K562 (cell line): ENCODE results near the gene ZBTB8A. TPM values are rescaled to one million over a fixed set of nuclear protein-coding genes. Genes with fewer than 3 reads are reported as not detected.

ENCODE experiments used
- ATAC-seq: fragments of 200-7000 bp; cut with Tn5 transposase; 3 replicates; pipeline ENCODE4 v1.9.1; 2020; ENCODE audit warnings: moderate library complexity
- BruUV-seq: library from RNA; stranded (reverse); fragments of 400-500 nt; replicated peaks from 2 replicates; lab custom pipeline; 2021; lab: Mats Ljungman, UMichigan
- CTCF ChIA-PET: fragments of 300-600 bp; formaldehyde crosslinking; extraction: SDS; loops from one replicate; lab custom pipeline; 2021; ENCODE audit warnings: low intra/inter-chr PET ratio; lab: Yijun Ruan, JAX
- POLR2A ChIA-PET: fragments of 300-600, 350-650 bp; sonication (Branson Sonifier 250); formaldehyde crosslinking; extraction: SDS; loops from one replicate; lab custom pipeline; 2021; ENCODE audit warnings: antibody characterized with exemption, inconsistent platforms; lab: Yijun Ruan, JAX
- DNase-seq, 4 experiments: peaks; one replicate each; pipeline versions ENCODE4 v3.0.0 to v3.0.0-alpha.2; 2011 to 2018; ENCODE audit warnings: low spot score in 3 of 4, mixed read lengths in 3 of 4; ENCODE audit errors: extremely low read depth in 1 of 4
- FAIRE-seq: peaks from 2 replicates; lab custom pipeline; 2011; peaks lifted over from hg19 to GRCh38; lab: Jason Lieb, UNC
- H2AFZ ChIP-seq: 2 replicates; pipeline ENCODE4 v1.6.0; 2011; ENCODE audit warnings: low read depth, low read length, control low read depth, inconsistent platforms
- H3K27ac ChIP-seq: fragments of 200-600 bp; 3 replicates; pipeline ENCODE4 v1.8.0; 2011; ENCODE audit warnings: low read depth, mild to moderate bottlenecking, control low read depth, inconsistent platforms, low read length, moderate library complexity, mixed read lengths; ENCODE audit errors: extremely low read depth
- H3K27me3 ChIP-seq, 2 experiments: fragments of 300-600 bp in 1 of 2; 2 replicates in 1 of 2; 3 replicates in 1 of 2; pipeline versions ENCODE4 v1.6.0 to v1.8.0; 2011; ENCODE audit warnings: inconsistent platforms in 2 of 2, low read length in 2 of 2, mild to moderate bottlenecking in 1 of 2, mixed read lengths in 1 of 2, moderate library complexity in 1 of 2; ENCODE audit not compliant: control insufficient read depth in 2 of 2, insufficient read depth in 2 of 2
- H3K36me3 ChIP-seq: fragments of 300-600 bp; 3 replicates; pipeline ENCODE4 v1.8.0; 2011; ENCODE audit warnings: mild to moderate bottlenecking, low read length, inconsistent platforms; ENCODE audit not compliant: control insufficient read depth, insufficient read depth
- H3K4me1 ChIP-seq, 2 experiments: fragments of 200-600 bp in 1 of 2; replicated peaks in 1 of 2; 2 replicates in 1 of 2; 3 replicates in 1 of 2; pipeline versions ENCODE4 v1.5.1 to v1.8.0; 2011; ENCODE audit warnings: inconsistent platforms in 2 of 2, low read length in 2 of 2, mild to moderate bottlenecking in 1 of 2, mixed read lengths in 1 of 2, moderate library complexity in 1 of 2; ENCODE audit not compliant: control insufficient read depth in 2 of 2, insufficient read depth in 2 of 2
- H3K4me2 ChIP-seq: 2 replicates; pipeline ENCODE4 v1.6.1; 2011; ENCODE audit warnings: low read length, control low read depth, inconsistent platforms, mixed read lengths; ENCODE audit not compliant: insufficient read depth
- H3K4me3 ChIP-seq: fragments of 200-600 bp; sonication (generic), shearing (Covaris generic); 2 replicates; pipeline ENCODE4 v1.5.1; 2016; ENCODE audit warnings: control low read depth, inconsistent platforms
- H3K79me2 ChIP-seq: fragments of 200-600 bp; 3 replicates; pipeline ENCODE4 v1.8.0; 2011; ENCODE audit warnings: low read length, inconsistent platforms; ENCODE audit not compliant: control insufficient read depth, insufficient read depth
- H3K9ac ChIP-seq, 2 experiments: 2 replicates each; pipeline versions ENCODE4 v1.6.0 to v1.6.1; 2011; ENCODE audit warnings: low read depth in 2 of 2, low read length in 2 of 2, control low read depth in 1 of 2, inconsistent platforms in 1 of 2, mild to moderate bottlenecking in 1 of 2, mixed read lengths in 1 of 2; ENCODE audit not compliant: insufficient read depth in 1 of 2
- H3K9me1 ChIP-seq: one replicate; pipeline ENCODE4 v1.6.0; 2011; ENCODE audit warnings: inconsistent platforms, mild to moderate bottlenecking, low read length, moderate library complexity; ENCODE audit not compliant: control insufficient read depth, insufficient read depth
- H3K9me3 ChIP-seq: replicated peaks from 2 replicates; pipeline ENCODE4 v1.5.1; 2011; ENCODE audit warnings: low read depth, low read length, inconsistent platforms; ENCODE audit not compliant: control insufficient read depth, insufficient read depth
- H4K20me1 ChIP-seq: replicated peaks from 2 replicates; pipeline ENCODE4 v1.6.1; 2011; ENCODE audit warnings: low read length, inconsistent platforms, mixed read lengths; ENCODE audit not compliant: control insufficient read depth, insufficient read depth
- ARID3B ChIP-seq: fragments of 250-450 bp; sonication (Bioruptor Pico); IDR thresholded peaks from 2 replicates; pipeline ENCODE4 v1.4.0; 2020; ENCODE audit warnings: borderline replicate concordance
- C11orf30 ChIP-seq: fragments of 450-650 bp; IDR thresholded peaks from 2 replicates; pipeline ENCODE4 v1.6.1; 2016; ENCODE audit warnings: low read depth, mild to moderate bottlenecking
- CBX2 ChIP-seq: fragments of 200-600 bp; sonication (generic); IDR thresholded peaks from one replicate; pipeline ENCODE4 v1.6.1; 2012; ENCODE audit warnings: mild to moderate bottlenecking, low read length, inconsistent platforms; ENCODE audit not compliant: insufficient read depth, poor library complexity, severe bottlenecking
- CGGBP1 ChIP-seq: fragments of 250-450 bp; sonication (Bioruptor Pico); IDR thresholded peaks from 2 replicates; pipeline ENCODE4 v1.9.0; 2021; ENCODE audit warnings: mild to moderate bottlenecking
- MAFG ChIP-seq: fragments of 450-650 bp; conservative IDR thresholded peaks from 2 replicates; pipeline ENCODE4 v1.6.1; 2016; ENCODE audit warnings: missing genetic modification characterization, missing compliant biosample characterization
- MAFK ChIP-seq: IDR thresholded peaks from 2 replicates; pipeline ENCODE4 v1.6.1; 2011; ENCODE audit warnings: low read length, improper control_type of control experiment
- NFE2 ChIP-seq: IDR thresholded peaks from 2 replicates; pipeline ENCODE4 v1.6.1; 2014; ENCODE audit warnings: antibody characterized with exemption, low read depth
- PCBP2 ChIP-seq: fragments of 200-400 bp; formaldehyde crosslinking; IDR thresholded peaks from 2 replicates; pipeline ENCODE4 v1.6.1; 2018; ENCODE audit warnings: low read length, low read depth, mild to moderate bottlenecking, moderate library complexity; ENCODE audit not compliant: poor library complexity, severe bottlenecking
- PHB ChIP-seq: fragments of 250-450 bp; sonication (Bioruptor Pico); IDR thresholded peaks from 2 replicates; pipeline ENCODE4 v1.5.0; 2021
- PYGO2 ChIP-seq: fragments of 450-650 bp; IDR thresholded peaks from 2 replicates; pipeline ENCODE4 v1.6.1; 2016; ENCODE audit warnings: mild to moderate bottlenecking, missing genetic modification characterization, moderate library complexity, missing compliant biosample characterization
- ZNF316 ChIP-seq: fragments of 450-650 bp; IDR thresholded peaks from 2 replicates; pipeline ENCODE4 v1.6.1; 2016
- WGBS: fragments of 100-300 bp; shearing (Covaris generic); methylation state at CpG from one replicate; pipeline ENCODE4 v1.1.6; 2016; ENCODE audit warnings: low coverage, mixed read lengths; ENCODE audit not compliant: insufficient coverage; ENCODE audit errors: missing lambda C conversion rate; 5-methylcytosine and 5-hydroxymethylcytosine counted together
- in situ Hi-C: fragments of 300-500 bp; cut with MboI; formaldehyde crosslinking; loops from 4 replicates; pipeline ENCODE4 v1.15.0; 2018; ENCODE audit warnings: inconsistent platforms, mixed read lengths
- intact Hi-C: fragments of 100-400 bp; cut with micrococcal nuclease; formaldehyde crosslinking; loops from 2 replicates; pipeline ENCODE4 v1.14.2; 2022
- polyA plus RNA-seq, 8 experiments: library from polyadenylated mRNA; depleted of rRNA in 4 of 8; stranded (reverse) in 5 of 8; unstranded in 3 of 8; fragments of >200 nt; fragmentation: Nextera tagmentation in 2 of 8; fragmentation: Illumina TruSeq in 1 of 8; extraction: Ambion mirVana in 2 of 8; extraction: Trizol in 1 of 8; gene quantifications; 2 replicates each; pipeline versions ENCODE4 v1.2.1 to v1.2.3, GENCODE V29; 2011 to 2014; ENCODE audit warnings: inconsistent platforms in 1 of 8, missing spikeins in 1 of 8
- total RNA-seq, 7 experiments: library from RNA; depleted of rRNA in 6 of 7; stranded (reverse); fragments of >200 nt in 6 of 7; fragmentation: Illumina TruSeq in 2 of 7; extraction: Trizol in 2 of 7; gene quantifications; 2 replicates each; pipeline versions ENCODE4 v1.2.1 to v1.2.3, GENCODE V29; 2011 to 2021; ENCODE audit warnings: low replicate concordance in 1 of 7
- TF ChIP-seq, protein P1 (sequence below): fragments of 250-450 bp; sonication (Bioruptor Pico); IDR thresholded peaks from 2 replicates; pipeline ENCODE4 v1.5.0; 2021

Gene ZBTB8A
- total and polyA plus RNA-seq, 9 of the 15 experiments (the other 6 are each of a cell fraction or from before 2014, with no cell fraction given): 0.01 to 0.64 (median 0.09) TPM

DNA sequence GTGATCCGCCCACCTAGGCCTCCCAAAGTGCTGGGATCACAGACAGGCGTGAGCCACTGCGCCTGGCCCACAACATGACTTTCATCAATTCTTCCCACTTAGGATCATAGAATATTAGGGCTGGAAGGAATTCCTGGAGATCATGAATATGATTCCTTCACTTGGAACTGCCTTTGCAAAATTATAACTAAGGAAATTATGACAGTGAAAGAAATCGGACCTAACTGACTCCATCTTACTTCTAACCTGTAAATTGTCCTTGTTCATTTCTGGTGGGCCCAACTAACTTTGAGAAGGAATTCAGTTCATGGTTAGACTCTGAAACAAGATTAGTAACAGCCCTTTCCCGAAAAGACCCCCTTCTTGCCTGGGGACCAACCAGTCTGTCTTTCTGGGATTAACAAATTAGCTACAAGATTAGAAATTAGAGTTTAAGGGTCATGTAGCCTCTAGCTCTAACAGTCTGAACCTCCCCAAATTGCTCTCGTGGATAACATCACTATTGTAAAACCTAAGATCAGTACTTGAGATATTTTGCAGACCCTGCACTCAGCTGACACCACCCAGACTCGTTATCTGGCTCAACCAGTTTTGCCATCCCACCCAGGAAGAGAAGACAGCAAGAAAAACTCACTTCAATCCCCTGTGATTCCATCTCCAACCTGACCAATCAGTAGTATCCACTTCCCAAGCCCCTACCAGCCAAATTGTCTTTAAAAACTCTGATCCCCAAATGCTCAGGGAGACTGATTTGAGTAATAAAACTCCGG, 96.5 kb downstream of the ZBTB8A start (continued):
- TF ChIP-seq ARID3B (CRISPR knock-in tag): no peak

DNA sequence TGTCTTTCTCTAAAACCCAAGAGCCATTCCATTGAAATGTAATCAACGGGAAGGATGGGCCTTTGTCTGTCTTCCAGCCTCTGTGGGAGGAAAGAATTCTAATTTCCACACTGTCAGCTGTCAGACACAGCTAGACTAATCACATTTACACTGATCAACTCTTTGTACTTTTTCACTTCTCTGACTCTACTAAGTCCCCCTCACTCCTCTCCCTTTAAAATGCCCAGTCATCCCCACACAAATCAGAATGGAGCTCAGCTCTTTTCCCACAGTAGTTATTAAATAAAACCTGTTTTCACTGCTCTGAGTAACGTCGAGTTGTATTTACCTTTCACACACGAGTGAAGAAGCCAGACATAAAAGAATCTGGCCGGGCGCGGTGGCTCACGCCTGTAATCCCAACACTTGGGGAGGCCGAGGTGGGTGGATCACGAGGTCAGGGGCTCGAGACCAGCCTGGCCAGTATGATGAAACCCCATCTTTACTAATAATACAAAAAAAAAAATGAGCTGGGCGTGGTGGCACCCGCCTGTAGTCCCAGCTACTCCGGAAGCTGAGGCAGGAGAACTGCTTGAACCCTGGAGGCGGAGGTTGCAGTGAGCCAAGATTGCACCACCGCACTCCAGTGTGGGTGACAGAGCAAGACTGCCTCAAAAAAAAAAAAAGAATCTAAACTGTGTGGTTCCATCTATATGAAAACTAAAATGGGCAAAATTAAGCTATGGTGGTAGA, 97.9 kb downstream of the ZBTB8A start:
- Histone ChIP-seq H3K9ac (0 out of 4 replicates have a peak overlapping the region, but pooled peaks of 1 of the 2 experiments have one; percentile 15), H3K27me3 (no peaks in the 10 kb centered on the region), H3K79me2 (peaks cover 37% of the 10 kb centered on the region; the same call in 2 of the 3 replicates), H3K4me2 (no peak overlapping the region), H3K36me3 (peaks cover 43% of the 10 kb centered on the region; the same call in 2 of the 3 replicates), H3K27ac (no peak overlapping the region), H3K9me3 (no peaks in the 10 kb centered on the region), H3K4me3 (no peak overlapping the region), H4K20me1 (no peaks in the 10 kb centered on the region), H3K4me1 (peaks cover 2 to 7% of the 10 kb centered on the region in 2 experiments; a peak in 2 of 5 replicates), H2AFZ (no peak overlapping the region), H3K9me1 (no peaks in the 10 kb centered on the region)
- no peak for TF ChIP-seq PCBP2
- TF ChIP-seq C11orf30: peak; percentile 36; the same call in 1 of the 2 replicates
- peak; percentile 66 for TF ChIP-seq ZNF316
- peak; percentile 15; the same call in 1 of the 2 replicates for TF ChIP-seq MAFK
- no peak for TF ChIP-seq CGGBP1
- no peak for TF ChIP-seq CBX2
- TF ChIP-seq PHB (CRISPR knock-in tag): no peak
- peak; percentile 62 for TF ChIP-seq MAFG (tag)
- peak; percentile 70 for TF ChIP-seq NFE2
- TF ChIP-seq, protein P1, sequence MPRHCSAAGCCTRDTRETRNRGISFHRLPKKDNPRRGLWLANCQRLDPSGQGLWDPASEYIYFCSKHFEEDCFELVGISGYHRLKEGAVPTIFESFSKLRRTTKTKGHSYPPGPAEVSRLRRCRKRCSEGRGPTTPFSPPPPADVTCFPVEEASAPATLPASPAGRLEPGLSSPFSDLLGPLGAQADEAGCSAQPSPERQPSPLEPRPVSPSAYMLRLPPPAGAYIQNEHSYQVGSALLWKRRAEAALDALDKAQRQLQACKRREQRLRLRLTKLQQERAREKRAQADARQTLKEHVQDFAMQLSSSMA (CRISPR knock-in tag): no peak
- no peak for TF ChIP-seq PYGO2 (tag)
- WGBS: 88% methylated on average over 16 of the region's 16 CpGs
- no TSS peak for BruUV-seq
- POLR2A ChIA-PET: interaction anchor here (0.6 to 1.1 kb wide), 4 partner anchors 10 to 405 kb away, joined by 3 to 4 read pairs (median 3); partner anchors contain the start of gene RBBP4
- in situ Hi-C loops (no loop called here), intact Hi-C loops (no loop called here)
- ATAC-seq: peak; percentile 51
- FAIRE-seq: no peak
- no peak for DNase-seq
- CTCF ChIA-PET: no interaction called here
